Occipital lobe (tissue), 2 donors: ENCODE data around the gene FOXN3. TPM values are rescaled to one million over a fixed set of nuclear protein-coding genes. Genes with fewer than 3 reads are reported as not detected.

ENCODE experiments used
- DNase-seq: peaks from one replicate; lab custom pipeline; 2025; lab: John Stamatoyannopoulos, UW
- total RNA-seq: library from RNA; depleted of rRNA; stranded (reverse); fragments of >200 nt; gene quantifications from one replicate; pipeline ENCODE4 v1.2.3, GENCODE V29; 2014

Gene FOXN3, protein sequence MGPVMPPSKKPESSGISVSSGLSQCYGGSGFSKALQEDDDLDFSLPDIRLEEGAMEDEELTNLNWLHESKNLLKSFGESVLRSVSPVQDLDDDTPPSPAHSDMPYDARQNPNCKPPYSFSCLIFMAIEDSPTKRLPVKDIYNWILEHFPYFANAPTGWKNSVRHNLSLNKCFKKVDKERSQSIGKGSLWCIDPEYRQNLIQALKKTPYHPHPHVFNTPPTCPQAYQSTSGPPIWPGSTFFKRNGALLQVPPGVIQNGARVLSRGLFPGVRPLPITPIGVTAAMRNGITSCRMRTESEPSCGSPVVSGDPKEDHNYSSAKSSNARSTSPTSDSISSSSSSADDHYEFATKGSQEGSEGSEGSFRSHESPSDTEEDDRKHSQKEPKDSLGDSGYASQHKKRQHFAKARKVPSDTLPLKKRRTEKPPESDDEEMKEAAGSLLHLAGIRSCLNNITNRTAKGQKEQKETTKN
- 36.8 TPM for total RNA-seq

DNA sequence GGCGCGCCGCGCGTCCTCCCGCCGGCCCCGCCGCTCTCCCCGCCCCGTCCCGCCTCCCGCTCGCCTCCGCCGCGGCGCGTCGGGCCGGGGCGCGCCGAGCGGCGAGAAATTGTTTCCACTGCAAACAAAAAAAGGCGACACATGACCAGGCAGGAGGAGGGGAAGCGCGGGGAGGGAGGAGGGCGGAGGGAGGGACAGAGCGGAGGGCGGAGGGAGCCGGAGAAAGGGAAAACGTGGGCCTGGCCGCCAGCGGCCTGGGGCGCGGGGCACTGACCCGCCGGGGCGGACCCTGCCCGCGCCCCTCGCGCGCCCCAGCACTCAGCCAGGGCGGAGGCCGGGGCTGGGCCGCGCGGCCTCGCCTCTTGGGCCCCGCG, at the start of gene FOXN3:
Gene FOXN3 (minus strand): TSS at position 143 of the 374 bp plus-strand sequence. CDS start 4,757 bp downstream, outside the sequence.
- peak; percentile 84 for DNase-seq

DNA sequence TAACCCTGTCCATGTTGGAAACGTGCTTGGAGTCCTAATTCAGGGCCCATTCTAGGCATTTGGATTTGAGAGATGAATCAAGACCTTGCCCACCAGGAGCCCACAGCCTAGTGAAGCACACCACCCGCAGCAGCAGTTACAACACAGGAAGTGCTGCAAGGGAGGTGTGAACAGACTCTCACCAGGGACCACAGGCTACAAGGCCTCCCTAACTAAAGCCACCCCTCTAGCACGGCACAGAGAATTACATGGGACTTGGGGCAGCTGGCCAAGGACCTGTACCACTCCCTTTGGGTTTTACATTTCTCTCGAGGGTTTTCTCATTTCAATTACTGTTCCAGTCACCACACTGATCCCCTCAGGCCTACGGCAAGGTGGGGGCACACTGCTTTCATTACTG, 49.5 kb upstream of the FOXN3 start:
- DNase-seq = no peak

DNA sequence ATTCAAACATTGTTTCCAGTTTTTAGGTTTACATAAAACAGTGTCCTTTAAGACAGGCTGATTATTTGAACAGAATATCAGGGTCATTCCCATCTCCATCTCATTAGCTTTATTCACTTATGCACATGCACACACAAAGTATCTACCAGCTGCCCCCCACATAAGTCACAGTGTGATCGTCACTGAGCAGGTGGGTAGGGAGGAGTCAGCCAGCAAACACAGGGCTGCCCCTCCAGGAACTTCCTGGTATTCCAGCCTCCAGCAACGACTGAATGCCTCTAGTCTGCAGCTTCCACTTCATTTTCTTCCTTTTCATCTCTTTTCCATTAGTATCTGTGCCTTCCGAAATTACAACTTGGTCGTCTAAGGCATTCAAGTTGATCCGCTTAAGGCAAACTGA, 48.8 kb upstream of the FOXN3 start:
- DNase-seq = no peak

DNA sequence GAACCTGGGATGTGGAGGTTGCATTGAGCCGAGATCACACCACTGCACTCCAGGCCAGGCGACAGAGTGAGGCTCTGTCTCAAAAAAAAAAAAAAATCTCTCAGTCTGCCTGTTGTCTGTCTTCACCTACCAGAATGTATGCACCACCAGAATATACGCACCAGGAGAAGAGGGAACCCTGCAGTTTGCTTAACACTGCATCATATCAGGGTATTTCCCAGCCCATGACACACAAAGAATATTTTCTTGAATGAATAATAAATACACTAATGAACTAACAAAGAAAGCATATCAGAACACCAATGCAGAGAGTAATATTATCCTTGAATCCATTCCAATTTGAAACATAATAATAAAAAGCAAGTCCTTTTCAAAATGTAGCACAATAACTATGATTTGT, 44.2 kb upstream of the FOXN3 start:
- DNase-seq = no peak

DNA sequence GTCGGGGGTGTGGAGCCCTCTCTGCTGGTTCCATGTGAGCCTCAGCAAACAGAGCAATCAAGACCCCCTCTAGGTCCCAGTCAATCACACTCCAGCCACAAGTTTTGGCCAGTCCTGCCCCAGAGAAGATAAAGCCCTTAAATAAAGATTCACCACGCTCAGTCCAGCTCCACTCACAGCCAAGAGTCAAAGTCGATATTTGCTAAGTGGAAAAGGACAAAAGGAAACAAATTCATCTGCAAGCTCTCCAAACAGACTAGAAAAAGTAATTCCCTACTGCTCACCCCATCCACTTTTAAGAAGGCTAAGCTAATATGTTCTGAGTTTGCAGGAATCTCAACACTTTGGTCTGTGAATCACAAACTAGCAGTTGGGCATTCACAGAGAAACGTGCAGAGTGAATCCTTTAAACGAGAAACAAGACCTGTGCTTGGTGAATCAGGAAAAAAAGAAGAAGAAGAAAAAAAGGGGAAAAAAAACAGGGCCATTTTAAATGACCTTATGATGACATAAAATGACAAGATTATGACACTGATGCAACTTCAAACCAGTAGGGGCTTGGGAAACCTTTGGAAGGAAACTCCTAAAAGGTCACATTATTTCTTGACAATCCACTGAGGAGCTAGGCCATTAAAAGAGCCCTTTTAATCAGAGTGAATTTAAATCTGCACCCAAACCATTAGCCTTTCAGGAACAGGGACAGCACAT, 41.8 kb upstream of the FOXN3 start:
- DNase-seq = no peak

DNA sequence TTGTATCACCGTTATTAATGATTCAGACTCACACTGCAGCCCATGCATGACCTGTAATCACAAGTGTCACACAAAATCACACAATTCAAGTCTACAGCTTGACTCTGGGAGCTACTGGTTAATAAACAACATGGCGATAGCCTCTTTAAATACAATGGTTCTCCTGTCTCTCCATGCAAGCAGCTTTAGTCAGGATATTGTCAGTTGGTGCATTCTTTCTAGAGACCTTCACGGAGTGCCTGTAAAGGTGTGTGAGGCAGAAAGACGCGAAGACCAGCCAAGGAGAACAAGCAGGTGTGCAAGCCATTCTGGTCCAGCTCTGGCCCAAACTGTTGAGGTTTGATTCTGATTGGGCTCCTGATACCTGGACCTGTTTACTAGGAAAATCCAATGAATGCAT, 40.0 kb upstream of the FOXN3 start:
- DNase-seq = no peak

DNA sequence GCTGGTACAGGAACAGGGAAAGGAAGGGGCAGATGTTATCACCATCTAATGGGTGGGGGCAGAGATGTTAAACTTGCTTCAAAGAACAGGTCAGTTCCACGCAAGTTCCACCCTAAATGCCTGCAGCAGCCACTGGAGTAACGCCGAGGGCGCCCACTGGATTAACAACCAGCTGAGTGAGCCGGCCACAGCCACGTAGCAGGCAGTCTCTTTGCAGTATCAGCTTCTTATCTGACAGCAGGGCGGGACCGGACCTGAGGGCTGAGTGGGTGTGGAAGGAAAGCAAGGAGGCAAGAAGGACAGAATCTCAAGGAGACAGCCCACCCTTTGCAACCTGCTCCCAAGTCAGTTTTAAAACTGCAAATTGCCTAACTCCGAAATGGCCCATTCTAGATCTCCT, 38.4 kb upstream of the FOXN3 start:
- DNase-seq = no peak

DNA sequence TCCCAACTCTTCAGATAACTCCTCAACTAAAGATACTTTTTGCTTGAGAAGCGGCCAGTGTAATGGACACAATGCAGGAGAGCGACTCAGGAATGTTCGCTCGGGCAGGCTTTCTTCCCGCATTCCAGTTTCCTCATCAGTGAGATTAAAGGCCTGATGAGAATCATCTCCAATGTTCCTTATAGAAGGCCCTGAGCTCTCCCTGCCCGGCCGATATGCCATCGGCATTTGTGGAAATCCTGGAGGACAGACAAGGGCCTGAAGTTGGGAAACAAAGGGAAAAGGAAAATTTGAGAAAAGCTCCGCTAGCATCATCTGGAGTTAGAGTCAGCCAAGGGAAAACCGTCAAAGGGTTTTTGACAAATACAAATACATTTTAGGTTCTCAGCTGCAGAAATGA, 38.0 kb upstream of the FOXN3 start:
- no peak for DNase-seq

DNA sequence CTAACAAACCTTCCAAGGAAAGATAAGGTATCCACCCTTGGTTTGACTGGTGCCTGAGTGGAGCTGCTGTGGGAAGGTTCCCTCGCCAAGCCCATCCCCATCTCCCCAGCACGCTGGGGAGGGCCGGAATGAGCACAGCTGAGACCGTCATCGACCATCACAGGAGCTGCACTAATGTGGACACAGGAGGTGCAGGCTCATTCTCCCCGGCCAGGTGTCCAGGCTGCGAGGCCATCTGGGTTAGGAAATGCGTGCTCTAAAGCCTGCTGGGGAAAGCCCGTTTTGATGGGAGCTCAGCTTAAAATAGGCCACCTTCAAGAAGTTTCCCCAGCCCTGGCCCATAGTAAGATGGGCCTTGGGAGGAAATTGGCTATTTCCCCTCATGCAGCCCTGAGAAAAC, 35.2 kb upstream of the FOXN3 start:
- DNase-seq = no peak

DNA sequence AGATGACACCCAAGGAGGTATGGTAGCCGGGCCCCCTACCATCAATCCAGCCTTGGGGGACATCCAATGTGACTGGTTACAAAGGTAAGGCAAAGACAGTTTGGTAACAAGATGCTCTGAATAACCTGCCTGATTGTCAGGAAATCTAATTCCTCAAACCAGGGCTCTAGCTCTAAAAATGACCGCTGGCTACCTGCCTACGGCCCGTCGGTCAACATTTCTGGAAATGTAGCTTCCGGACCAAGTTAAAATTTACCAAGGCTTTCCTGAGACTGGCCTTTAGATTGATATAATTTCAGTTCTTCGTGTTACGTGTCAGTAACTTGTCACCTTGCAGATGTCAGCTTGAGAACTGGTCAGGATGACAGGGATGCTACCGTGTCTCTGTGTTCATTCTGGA, 34.2 kb upstream of the FOXN3 start:
- DNase-seq = no peak

DNA sequence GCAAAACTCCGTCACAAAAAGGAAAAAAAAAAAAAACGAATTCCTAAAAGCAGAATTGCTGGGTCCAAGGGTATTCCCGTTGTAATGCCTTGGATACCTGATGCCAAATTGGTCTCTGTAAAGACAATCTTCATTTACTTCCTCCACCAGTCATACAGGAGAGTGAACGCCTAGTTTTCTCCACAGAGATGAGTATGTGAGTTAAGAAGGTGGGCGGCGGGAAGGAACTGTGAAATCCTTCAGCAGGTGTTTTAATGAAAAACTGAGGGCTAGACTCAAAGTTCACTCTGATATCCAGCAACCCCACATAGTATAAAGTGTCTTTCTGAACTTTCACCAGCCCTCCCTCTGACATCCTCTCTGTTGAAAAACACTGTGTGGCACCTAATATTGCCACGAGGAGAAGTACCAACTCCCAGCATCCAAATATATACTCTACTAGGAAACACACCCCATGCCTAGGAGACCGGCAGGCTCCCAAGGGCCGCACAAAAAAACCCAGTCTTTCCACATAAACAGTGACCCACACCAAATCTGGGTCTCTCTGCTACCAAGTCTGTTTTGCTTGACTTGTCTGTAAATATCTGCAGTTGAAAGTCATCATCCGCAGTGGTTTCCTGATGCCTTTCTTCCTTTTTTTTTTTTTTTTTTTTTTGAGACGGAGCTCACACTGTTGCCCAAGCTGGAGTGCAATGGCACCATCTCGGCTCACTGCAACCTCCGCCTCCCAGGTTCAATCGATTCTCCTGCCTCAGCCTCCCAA, 30.3 kb upstream of the FOXN3 start:
- no peak for DNase-seq

DNA sequence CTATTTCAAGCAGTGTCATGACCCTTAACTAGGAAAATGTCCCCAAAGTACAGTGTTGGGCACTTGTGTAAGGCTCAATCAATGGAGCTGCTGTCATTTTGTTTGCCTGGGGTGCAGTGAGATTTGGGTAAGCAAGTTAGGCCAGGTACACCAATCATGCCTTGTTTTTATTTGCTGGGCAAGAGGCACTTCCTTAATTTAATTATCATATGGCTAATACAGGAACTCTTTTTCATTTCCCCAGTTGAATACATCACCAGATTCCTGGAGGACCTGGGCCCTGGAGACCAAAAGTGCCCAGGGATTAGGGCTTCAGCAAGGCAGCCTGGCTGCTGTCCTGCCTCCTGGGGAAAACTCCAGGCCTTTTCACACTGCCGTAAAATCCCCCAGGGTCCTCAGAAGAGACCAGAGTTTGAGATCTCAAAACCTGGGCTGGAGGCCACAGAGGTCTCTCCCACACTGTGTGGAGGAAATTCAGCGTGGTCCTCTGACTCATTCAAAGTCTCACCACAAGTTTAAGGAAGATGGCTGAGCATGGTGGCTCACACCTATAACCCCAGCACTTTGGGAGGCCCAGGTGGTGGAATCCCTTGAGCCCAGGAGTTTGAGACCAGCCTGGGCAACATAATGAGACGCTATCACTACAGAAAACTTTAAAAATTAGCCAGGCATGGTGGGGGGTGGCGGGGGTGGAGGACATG, 28.4 kb upstream of the FOXN3 start:
- DNase-seq = no peak

DNA sequence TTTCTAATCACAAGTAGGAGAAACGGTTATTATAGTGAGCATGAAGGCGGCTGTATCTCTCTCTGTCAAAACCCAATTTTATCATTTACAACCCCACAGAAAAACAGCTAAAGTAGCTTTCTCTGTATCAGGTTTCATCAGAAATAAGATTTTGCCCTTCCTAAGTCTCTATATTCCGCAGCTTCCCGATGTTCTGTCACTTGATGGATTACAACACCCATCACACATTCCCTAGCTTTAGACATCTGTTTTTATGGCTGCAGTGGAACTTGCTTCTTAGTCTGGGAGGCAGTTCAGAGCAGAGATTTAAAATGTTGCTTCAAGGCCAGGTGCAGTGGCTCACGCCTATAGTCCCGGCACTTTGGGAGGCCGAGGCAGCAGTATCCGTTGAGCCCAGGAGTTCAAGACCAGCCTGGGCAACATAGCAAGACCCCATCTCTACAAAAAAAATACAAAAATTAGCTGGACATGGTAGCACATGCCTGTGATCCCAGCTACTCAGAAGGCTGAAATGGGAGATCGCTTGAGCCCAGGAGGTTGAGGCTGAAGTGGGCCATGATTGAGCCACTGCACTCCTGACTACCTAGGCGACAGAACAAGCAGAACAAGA, 27.6 kb upstream of the FOXN3 start:
- no peak for DNase-seq

DNA sequence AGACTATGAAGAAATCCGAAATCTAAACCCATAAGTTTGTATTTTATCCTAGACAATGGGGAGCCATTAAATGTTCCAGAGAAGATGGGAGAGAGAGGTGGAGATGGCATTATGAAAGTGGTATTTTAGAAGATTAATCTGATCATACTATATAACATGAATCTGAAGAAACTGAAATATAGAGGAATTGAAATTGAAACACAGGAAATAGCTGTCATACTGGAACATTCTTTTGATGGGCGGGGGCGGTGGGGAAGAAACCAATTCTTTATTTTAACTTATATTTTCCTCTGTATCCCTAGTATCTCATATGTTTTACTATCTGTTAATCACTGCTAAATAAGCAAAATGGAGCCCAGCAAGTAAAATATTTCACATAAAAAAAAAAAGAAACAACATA, 27.0 kb upstream of the FOXN3 start:
- no peak for DNase-seq

DNA sequence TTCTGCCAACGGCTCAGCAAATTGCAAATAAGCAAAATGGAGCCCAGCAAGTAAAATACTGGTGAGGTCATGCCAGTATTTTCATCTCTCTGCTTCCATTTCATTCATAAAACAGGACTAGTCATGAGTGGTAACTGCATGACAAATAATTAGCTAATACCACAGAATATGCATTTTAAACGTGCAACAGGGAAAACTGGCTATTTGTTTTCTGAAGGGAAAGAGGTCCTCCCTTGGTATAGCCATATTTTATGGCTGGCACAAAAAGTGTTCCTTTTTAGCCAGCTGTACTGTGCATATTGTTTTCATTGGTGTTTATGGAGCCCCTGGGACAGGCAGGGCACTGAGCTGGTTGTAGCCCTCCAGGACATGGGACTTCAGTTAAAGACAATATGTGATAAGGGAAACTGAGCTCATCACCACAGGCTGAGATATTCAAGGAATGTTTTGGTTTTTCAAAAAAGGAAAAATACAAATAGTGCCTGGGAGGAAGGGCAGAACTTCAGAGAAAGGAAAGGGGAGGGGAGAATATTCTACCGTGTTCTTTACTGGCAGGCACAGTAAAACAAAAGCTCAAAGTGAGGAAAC, 26.1 kb upstream of the FOXN3 start:
- DNase-seq = no peak

DNA sequence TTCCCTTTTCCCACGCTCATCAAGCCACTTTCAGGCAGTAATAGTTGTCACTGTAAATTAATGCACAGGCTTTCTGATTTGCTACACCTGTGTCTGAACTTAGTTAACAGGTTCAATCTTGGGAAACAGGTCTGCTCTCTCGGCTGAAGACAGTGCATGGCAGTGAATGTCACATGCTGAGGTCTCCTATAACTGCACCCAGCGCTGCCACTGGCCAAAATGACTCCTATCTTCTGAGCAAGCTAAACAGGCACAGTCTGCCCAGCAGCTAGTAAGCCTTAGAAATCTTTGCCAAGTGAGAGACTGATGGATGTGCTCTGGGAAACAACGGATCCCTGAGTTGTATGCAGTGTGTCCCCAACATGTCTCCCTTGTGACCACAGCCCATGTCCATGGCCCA, 25.2 kb upstream of the FOXN3 start:
- no peak for DNase-seq

DNA sequence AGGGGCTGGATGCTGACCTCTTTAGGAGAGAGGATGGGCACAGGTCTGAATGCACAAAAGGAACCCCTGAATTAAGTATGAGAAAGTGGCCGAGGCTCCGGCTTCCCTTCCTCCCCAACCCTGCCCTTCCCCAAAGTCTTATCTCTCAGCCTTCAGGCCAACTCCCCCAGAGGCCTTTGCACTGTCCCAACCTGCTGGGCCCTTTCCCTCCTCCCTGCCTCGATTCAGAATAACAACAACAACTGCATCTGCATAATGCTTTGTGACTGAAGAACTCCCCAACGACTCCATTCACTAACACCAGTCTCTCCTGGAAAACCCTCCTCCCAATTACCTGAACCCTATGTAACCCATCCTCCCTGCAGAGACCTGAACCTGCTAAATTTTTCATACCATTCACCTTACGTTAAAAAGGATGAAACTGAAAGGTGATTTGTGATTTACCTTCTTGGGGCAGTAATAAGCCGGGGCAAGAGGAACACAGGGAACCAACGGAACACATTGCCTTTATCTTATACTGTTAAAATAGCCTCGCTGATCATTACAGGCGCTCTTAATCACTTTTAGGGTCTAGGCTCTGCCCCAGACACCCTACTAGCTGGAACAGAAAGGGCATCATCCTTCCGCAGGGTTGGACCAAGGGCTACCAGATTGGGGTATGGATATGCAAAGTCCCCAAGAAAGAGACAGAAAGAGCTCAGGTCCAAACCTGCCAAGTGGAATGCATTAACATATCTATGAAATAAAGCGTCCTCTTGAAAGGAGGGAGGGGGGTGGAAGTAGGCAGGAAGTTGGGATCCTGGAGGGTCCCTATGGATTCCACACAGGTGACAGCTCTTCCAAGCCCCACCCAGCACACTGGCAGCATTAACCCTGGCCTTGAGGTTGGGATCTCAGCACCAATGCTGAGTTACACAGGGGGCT, 24.2 kb upstream of the FOXN3 start:
- DNase-seq = no peak

DNA sequence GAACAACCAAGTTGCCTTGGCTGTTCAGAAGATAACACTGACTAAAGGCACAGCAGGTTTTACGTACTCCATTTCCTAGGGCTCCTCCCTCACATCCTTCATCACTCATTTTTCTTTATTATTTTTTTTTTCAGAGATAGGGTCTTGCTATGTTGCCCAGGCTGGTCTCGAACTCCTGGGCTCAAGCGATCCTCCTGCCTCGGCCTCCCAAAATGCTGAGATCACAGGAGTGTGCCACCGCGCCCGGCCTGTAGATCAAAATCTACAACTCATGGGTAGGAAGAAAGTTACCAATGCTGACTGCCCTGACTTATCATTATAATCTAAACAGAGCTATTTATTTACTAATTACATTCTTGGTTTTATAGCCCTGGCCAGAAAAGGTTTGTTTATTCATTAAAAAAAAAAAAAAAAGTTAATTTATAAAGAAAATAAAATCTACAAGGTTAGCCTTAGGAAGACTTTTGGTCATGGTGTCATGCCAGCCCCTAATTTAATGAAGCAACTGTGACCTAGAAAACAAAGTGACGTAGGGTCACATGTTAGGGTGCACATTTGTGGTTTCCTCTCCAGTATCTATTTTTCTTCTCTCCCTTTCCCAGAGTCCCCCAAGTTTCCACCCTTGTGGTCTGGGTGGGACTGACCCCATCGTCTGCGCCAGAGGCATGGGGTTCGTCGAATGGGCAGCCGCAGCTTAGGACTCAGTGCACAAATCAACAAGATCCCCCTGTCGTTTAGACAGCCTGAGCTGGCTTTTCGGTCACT, 19.0 kb upstream of the FOXN3 start:
- DNase-seq = no peak

DNA sequence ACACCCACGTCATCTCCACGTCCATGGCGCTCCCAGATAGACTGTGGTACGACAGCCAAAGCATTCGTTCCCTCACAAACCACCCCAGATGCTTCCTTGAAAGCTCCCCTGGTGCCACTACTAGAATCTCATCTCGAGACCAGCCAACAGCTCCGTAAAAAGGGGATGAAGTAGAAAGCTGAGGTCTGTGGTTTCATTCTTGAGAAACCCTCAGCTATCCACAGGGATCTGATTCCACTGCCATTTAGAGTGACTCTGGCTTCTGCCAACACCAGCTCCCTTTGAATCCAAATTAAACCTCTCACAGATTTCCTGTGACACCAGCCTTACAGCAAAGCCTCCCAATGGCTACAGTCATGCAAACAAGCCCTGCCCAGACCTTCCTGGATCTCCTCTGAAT, 18.5 kb upstream of the FOXN3 start:
- DNase-seq = no peak
